ENCODE results near the gene RBBP8NL. TPM values are rescaled to one million over a fixed set of nuclear protein-coding genes. Genes with fewer than 3 reads are reported as not detected.
A peak's percentile ranks its signal among the peaks of the same experiment; 100 is the strongest.

RBBP8NL gene
- total RNA-seq, 4 donors from 2014 or later, result 1.1 to 6.0 (median 4.6) TPM

GRCh38 chr20:62461157-62461556 is 33.8 kb upstream of the RBBP8NL start:
- no peaks in the 10 kb centered on the region for H3K27me3 ChIP-seq
- H3K4me3 ChIP-seq (replicated peaks in 1 of 3), result no peak overlapping the region
- peaks cover 4 to 11% of the 10 kb centered on the region in 2 donors for H3K4me1 ChIP-seq
- no peak overlapping the region for H3K27ac ChIP-seq
- DNase-seq, result peak; percentile 81 to 88
- WGBS, 2 donors, result 26 to 40% methylated on average over 6 to 9 of the region's 10 CpGs
- H3K36me3 ChIP-seq, result no peaks in the 10 kb centered on the region
- H3K9me3 ChIP-seq, result no peaks in the 10 kb centered on the region
- no peak for TF ChIP-seq POLR2A (IDR thresholded peaks at IDR 0.05)
- peak in 1 of 6 experiments; percentile 8 for TF ChIP-seq CTCF (IDR thresholded peaks at IDR 0.05)
- intact Hi-C loops (cut with DNase I), result no loop called here

GRCh38 chr20:62460678-62461077 is 33.3 kb upstream of the RBBP8NL start:
- Histone ChIP-seq H3K9me3 (no peaks in the 10 kb centered on the region), H3K36me3 (no peaks in the 10 kb centered on the region), H3K27ac (no peak overlapping the region), H3K4me1 (peaks cover 4 to 11% of the 10 kb centered on the region in 2 donors), H3K27me3 (no peaks in the 10 kb centered on the region), H3K4me3 (replicated peaks in 1 of 3) (no peak overlapping the region)
- no peak for DNase-seq
- TF ChIP-seq POLR2A (IDR thresholded peaks at IDR 0.05), result no peak
- TF ChIP-seq CTCF (IDR thresholded peaks at IDR 0.05), result no peak
- WGBS, 2 donors, result 71 to 81% methylated on average over 9 to 15 of the region's 15 CpGs
- intact Hi-C loops (cut with DNase I), result no loop called here

GRCh38 chr20:62459488-62459887 is 32.1 kb upstream of the RBBP8NL start:
- H3K36me3 ChIP-seq, result no peaks in the 10 kb centered on the region
- no peaks in the 10 kb centered on the region for H3K9me3 ChIP-seq
- TF ChIP-seq CTCF (IDR thresholded peaks at IDR 0.05), result no peak
- TF ChIP-seq POLR2A (IDR thresholded peaks at IDR 0.05), result no peak
- 59 to 71% methylated on average over 7 to 11 of the region's 14 CpGs for WGBS, 2 donors
- H3K27me3 ChIP-seq, result no peaks in the 10 kb centered on the region
- no peak overlapping the region for H3K27ac ChIP-seq
- H3K4me1 ChIP-seq, result peaks cover 4 to 11% of the 10 kb centered on the region in 2 donors
- no peak overlapping the region for H3K4me3 ChIP-seq (replicated peaks in 1 of 3)
- DNase-seq, result no peak
- intact Hi-C loops (cut with DNase I), result no loop called here

GRCh38 chr20:62458275-62459251 is 31.2 kb upstream of the RBBP8NL start:
- no peak for TF ChIP-seq CTCF (IDR thresholded peaks at IDR 0.05)
- no peak for TF ChIP-seq POLR2A (IDR thresholded peaks at IDR 0.05)
- H3K27me3 ChIP-seq, result no peaks in the 10 kb centered on the region
- no peak for DNase-seq
- H3K27ac ChIP-seq, result no peak overlapping the region
- intact Hi-C loops (cut with DNase I), result no loop called here
- H3K9me3 ChIP-seq, result no peaks in the 10 kb centered on the region
- 64 to 66% methylated on average over 15 to 16 of the region's 41 CpGs for WGBS, 2 donors
- no peak overlapping the region for H3K4me3 ChIP-seq (replicated peaks in 1 of 3)
- peaks cover 4 to 11% of the 10 kb centered on the region in 2 donors for H3K4me1 ChIP-seq
- H3K36me3 ChIP-seq, result no peaks in the 10 kb centered on the region

- H3K27ac ChIP-seq, result no peak overlapping the region
- no peak overlapping the region for H3K4me3 ChIP-seq (replicated peaks in 1 of 3)
- H3K27me3 ChIP-seq, result no peaks in the 10 kb centered on the region
- H3K4me1 ChIP-seq, result peaks cover 4 to 11% of the 10 kb centered on the region in 2 donors
- intact Hi-C loops (cut with DNase I), result no loop called here
- 73 to 74% methylated on average over 10 to 11 of the region's 20 CpGs for WGBS, 2 donors
- no peak for DNase-seq
- TF ChIP-seq POLR2A (IDR thresholded peaks at IDR 0.05) (no peak), CTCF (IDR thresholded peaks at IDR 0.05) (no peak)
- H3K9me3 ChIP-seq, result no peaks in the 10 kb centered on the region
- no peaks in the 10 kb centered on the region for H3K36me3 ChIP-seq
Measured at GRCh38 chr20:62457831-62458230, 30.5 kb upstream of the RBBP8NL start.
